Stomach smooth muscle (tissue), 2 donors: ENCODE measurements around the gene PTCD2.
A peak's percentile ranks its signal among the peaks of the same experiment; 100 is the strongest.

Source experiments
- H3K27ac ChIP-seq: one replicate; pipeline ENCODE4 v1.7.0; 2013; ENCODE audit warnings: mild to moderate bottlenecking, low read length, inconsistent platforms
- H3K27me3 ChIP-seq, 2 donors: one replicate each; pipeline ENCODE4 v1.7.0; 2013; ENCODE audit warnings: low read length in 2 of 2; ENCODE audit not compliant: insufficient read depth in 2 of 2, control insufficient read depth in 1 of 2
- H3K36me3 ChIP-seq, 2 donors: one replicate each; pipeline ENCODE4 v1.7.0; 2013; ENCODE audit warnings: low read length in 2 of 2; ENCODE audit not compliant: control insufficient read depth in 2 of 2, insufficient read depth in 2 of 2
- H3K4me1 ChIP-seq: one replicate; pipeline ENCODE4 v1.7.0; 2013; ENCODE audit warnings: low read length; ENCODE audit not compliant: control insufficient read depth, insufficient read depth
- H3K4me3 ChIP-seq, 2 donors: one replicate each; pipeline ENCODE4 v1.7.0; 2013; ENCODE audit warnings: low read length in 2 of 2
- H3K9ac ChIP-seq, 2 donors: one replicate each; pipeline ENCODE4 v1.7.0; 2013; ENCODE audit warnings: low read length in 2 of 2, mild to moderate bottlenecking in 1 of 2
- H3K9me3 ChIP-seq, 2 donors: one replicate each; pipeline ENCODE4 v1.7.0; 2013; ENCODE audit warnings: low read length in 2 of 2; ENCODE audit not compliant: control insufficient read depth in 2 of 2
- donor health status: healthy.
- donor health status: Pancreatic carcinoma.

Gene PTCD2

DNA sequence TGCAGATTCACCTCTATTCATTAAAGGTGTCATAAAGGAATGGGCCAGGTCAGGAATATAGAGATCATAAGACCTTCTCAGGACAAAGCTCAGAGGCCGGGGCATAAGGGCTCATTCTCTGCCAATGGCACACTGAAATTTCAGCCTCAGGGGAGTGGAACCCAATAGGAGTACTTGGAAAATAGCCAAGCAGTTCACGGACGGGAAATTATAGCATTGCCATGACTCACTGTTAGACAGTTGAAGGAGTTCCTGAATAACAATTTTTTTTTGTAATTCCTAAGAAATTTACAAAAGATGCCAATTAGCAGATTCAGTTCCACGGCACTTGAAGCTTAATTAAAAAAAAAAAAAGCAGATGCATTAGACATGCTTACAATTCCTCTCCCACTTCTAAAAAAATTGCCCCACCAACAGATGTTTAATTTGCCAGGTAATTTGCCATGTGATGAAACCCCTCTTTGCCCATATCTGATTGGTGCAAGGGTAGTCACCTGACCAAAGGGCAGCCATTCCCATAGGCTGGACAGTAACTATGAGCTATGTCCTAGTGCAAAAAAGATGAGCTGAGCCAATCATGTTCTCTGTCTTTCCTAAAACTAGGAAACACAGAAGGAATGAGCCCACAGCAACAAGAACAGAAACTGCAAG, 58.6 kb downstream of the PTCD2 start:
- no peak overlapping the region for H3K27ac ChIP-seq
- no peak overlapping the region for H3K4me3 ChIP-seq
- no peaks in the 10 kb centered on the region for H3K36me3 ChIP-seq
- H3K9ac ChIP-seq: no peak overlapping the region
- H3K9me3 ChIP-seq: no peaks in the 10 kb centered on the region
- no peaks in the 10 kb centered on the region for H3K27me3 ChIP-seq
- no peaks in the 10 kb centered on the region for H3K4me1 ChIP-seq

DNA sequence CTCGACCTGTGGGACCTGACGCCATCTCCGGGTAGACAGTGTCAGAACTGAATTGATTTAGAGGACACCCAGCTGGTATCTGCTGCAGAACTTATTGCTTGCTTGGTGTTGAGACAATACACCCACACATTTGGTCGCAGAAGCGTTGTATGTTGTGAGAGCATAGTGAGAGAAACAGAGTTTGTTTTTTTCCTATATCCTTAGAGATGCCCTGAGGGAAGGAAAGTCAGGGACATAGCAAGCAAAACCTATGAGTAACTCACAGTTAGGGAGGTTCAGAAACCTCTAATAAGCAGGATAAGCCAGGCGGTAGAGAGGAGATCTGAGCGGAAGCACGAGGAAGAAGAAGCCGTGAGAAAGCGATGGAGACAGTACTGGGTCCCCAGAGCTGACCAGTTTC, 59.8 kb downstream of the PTCD2 start:
- H3K36me3 ChIP-seq: no peaks in the 10 kb centered on the region
- H3K9ac ChIP-seq: no peak overlapping the region
- no peaks in the 10 kb centered on the region for H3K27me3 ChIP-seq
- no peak overlapping the region for H3K27ac ChIP-seq
- H3K4me3 ChIP-seq: no peak overlapping the region
- no peaks in the 10 kb centered on the region for H3K4me1 ChIP-seq
- no peaks in the 10 kb centered on the region for H3K9me3 ChIP-seq

DNA sequence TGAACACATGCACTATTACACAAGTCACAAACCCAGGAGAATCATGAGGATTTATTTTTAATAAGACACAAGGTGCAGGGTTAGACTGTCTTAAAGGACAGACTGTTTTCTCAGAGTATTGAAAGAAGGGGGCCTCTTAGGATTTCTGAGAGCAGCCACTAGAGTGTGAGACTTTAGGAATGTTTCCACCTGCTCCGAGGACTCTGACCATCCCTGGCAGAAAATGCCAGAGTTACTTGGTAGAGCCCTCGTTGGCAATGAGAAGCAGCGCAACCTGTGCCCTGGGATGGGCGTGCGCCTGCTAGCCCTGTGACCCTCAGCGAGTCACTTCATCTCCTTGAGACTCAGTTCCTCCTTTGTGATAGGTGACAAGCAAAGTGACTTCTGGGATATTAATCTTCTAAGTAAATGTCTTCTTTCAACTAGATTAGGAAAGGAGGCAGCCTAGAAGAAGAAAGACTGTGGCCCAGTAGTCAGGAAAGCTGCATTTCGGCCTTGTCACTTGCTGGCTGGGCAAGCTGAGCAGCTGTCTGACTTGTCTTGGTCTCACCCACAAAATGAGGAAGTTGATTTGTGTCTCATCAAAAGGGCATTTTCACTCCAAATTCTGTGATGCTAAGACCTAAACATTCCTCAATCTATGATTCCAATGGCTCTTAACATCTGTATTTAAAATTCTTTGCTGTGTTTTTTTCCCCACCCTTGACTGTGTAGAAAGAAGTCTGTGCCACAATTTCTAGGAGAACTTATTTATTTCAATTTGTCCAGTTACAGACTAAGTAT, 60.5 kb downstream of the PTCD2 start:
- Histone ChIP-seq H3K4me1 (no peaks in the 10 kb centered on the region), H3K4me3 (no peak overlapping the region), H3K36me3 (no peaks in the 10 kb centered on the region), H3K9me3 (no peaks in the 10 kb centered on the region), H3K9ac (no peak overlapping the region), H3K27me3 (no peaks in the 10 kb centered on the region), H3K27ac (no peak overlapping the region)

DNA sequence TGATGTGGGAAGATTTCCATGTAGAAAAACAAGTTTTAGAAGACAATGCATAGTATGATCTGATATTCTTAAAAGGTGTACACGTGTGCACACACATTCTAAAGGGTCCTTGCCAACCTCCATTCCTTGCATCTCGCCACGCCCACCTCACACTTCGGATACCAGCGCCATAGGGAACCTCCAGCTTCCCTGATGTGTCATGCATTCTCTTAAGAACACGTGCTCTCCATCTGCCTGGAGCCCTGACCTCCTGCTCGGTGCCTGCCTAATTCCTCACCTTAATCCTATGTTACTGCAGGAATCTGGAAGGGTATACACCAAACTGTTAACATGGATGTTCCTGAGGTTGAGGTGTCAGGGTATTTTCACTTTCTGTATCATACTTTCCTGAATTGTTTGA, 63.1 kb downstream of the PTCD2 start:
- no peak overlapping the region for H3K4me3 ChIP-seq
- no peaks in the 10 kb centered on the region for H3K9me3 ChIP-seq
- H3K4me1 ChIP-seq: peaks cover 4% of the 10 kb centered on the region
- no peak overlapping the region for H3K27ac ChIP-seq
- no peaks in the 10 kb centered on the region for H3K36me3 ChIP-seq
- no peak overlapping the region for H3K9ac ChIP-seq
- H3K27me3 ChIP-seq: no peaks in the 10 kb centered on the region

DNA sequence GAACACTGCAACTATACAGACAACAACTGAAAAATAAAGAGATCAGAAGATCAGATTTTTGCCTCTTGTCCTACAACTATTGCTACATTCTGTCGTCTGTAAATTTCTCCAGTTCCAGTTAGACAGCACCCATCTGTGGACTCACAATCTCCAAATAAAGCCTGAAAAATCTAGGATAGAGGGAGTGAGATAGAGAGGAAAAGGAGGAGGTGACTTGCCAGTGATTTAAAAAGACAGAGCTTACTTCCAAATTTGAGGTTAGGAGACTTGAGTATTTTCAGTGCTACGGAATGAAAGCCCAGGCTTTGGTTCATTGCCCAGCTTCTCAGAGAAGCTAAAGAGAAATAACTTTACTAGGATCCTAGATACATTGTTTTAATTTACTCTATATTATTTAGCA, 63.6 kb downstream of the PTCD2 start:
- H3K4me1 ChIP-seq: peaks cover 4% of the 10 kb centered on the region
- H3K9ac ChIP-seq: no peak overlapping the region
- peak overlapping the region in 1 of 2 donors; percentile 35 for H3K4me3 ChIP-seq
- H3K27ac ChIP-seq: no peak overlapping the region
- H3K9me3 ChIP-seq: no peaks in the 10 kb centered on the region
- H3K27me3 ChIP-seq: no peaks in the 10 kb centered on the region
- H3K36me3 ChIP-seq: no peaks in the 10 kb centered on the region

DNA sequence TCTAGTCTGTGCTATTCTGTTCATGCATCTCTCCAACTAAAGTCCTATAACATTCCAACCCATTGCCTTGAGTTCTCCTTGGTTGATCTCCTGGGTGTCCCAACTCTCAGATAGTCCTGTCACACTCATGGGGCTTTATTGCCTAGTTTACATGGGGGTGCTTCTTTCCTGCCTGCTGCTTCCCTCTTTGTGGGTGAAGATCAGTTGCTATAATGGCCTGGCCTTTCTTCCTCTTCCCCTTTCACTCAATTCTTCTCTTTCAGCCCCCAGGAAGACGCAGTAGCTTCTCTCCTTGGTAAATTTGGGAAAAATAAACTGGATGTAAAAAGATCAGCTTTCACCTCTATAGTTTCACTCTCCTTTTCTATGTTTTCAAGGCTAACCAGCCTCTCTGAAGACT, 66.5 kb downstream of the PTCD2 start:
- H3K27me3 ChIP-seq: no peaks in the 10 kb centered on the region
- no peak overlapping the region for H3K27ac ChIP-seq
- H3K9me3 ChIP-seq: no peaks in the 10 kb centered on the region
- no peaks in the 10 kb centered on the region for H3K36me3 ChIP-seq
- peaks cover 7% of the 10 kb centered on the region for H3K4me1 ChIP-seq
- H3K4me3 ChIP-seq: no peak overlapping the region
- H3K9ac ChIP-seq: no peak overlapping the region

DNA sequence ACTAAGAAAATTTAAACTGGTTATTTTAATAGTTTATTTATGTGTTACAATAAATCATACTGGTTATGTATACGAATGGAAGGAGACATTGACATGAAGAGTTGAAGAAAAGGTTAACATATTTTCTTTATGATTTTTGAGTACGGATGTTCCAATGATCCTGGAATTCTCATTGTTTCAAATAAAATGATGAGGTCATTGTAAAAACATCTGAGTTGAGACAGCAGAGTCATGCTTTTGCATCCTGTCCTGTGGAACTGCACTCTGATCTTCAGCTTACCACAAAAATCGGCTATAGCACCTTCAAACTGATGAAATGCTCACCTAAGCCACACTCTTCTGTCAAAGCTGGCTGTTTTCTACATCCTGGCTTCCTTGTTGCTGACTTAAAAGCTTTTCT, 67.8 kb downstream of the PTCD2 start:
- H3K27me3 ChIP-seq: no peaks in the 10 kb centered on the region
- no peaks in the 10 kb centered on the region for H3K36me3 ChIP-seq
- peaks cover 15% of the 10 kb centered on the region for H3K4me1 ChIP-seq
- H3K9me3 ChIP-seq: no peaks in the 10 kb centered on the region
- H3K27ac ChIP-seq: no peak overlapping the region
- H3K9ac ChIP-seq: no peak overlapping the region
- H3K4me3 ChIP-seq: no peak overlapping the region

DNA sequence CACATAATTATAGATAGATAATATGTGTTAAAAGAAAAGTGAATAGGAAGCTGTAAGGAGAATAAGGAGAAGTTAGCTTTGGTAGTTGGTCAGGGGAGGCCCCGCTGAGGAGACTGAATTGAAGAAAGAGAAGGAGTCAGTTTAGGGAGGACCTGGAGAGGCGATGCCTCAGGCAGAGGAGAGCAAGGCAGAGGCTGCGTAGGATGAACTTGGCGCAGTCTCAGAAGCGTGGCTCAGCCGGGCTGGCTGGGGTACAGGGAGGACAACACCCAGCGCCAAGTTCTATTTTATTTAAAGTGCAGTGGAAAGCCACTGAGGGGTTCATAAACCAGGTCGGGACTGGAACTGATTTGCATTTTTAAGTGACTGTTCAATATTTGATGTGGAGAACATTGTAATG, 68.5 kb downstream of the PTCD2 start:
- Histone ChIP-seq H3K36me3 (no peaks in the 10 kb centered on the region), H3K27me3 (no peaks in the 10 kb centered on the region), H3K4me1 (peaks cover 15% of the 10 kb centered on the region), H3K27ac (no peak overlapping the region), H3K9me3 (no peaks in the 10 kb centered on the region), H3K4me3 (no peak overlapping the region), H3K9ac (no peak overlapping the region)

DNA sequence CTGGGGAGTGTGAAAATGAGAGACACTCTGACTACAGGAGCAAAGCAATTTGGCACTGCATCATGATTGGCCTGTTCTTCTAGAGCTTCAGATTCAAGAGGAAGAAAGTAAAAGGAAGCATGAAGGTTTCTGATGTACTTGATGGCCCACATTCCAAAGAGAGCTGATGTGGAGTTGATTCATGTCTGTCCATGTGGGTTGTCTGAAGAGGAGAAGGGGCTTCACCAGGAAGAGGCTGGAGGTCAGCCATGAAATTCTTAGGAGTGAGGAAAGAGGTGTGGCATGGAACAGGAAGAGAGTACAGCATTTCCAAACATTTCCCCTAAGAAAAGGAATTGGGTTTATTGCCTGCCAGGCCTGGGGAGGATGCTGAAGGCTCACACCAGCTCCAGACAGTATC, 70.7 kb downstream of the PTCD2 start:
- Histone ChIP-seq H3K4me1 (peaks cover 15% of the 10 kb centered on the region), H3K36me3 (no peaks in the 10 kb centered on the region), H3K27me3 (no peaks in the 10 kb centered on the region), H3K9me3 (no peaks in the 10 kb centered on the region), H3K27ac (no peak overlapping the region), H3K9ac (no peak overlapping the region), H3K4me3 (no peak overlapping the region)

DNA sequence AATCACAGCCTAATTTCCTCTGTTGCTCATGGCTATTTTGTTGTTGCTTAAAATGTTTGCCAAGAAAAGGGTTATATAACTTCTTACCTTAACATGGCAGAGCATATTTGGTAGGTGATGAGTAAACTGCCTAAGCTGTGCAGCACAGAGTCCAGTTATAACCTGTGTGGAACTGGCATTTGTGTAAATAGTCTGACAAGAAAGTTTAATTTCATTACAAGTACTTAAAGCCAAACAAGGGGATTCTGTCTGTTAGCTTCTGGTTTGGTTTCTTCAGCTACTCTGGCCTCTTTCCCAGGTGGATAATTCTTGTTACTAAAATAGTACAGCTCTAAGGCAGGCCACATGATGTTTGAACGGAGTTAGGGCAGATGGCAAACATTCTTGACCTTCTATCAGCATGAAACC, 72.2 kb downstream of the PTCD2 start:
- Histone ChIP-seq H3K4me3 (peak overlapping the region in 1 of 2 donors; percentile 10), H3K27me3 (no peaks in the 10 kb centered on the region), H3K27ac (peak overlapping the region; percentile 37), H3K36me3 (no peaks in the 10 kb centered on the region), H3K9ac (no peak overlapping the region), H3K4me1 (peaks cover 15% of the 10 kb centered on the region), H3K9me3 (no peaks in the 10 kb centered on the region)

DNA sequence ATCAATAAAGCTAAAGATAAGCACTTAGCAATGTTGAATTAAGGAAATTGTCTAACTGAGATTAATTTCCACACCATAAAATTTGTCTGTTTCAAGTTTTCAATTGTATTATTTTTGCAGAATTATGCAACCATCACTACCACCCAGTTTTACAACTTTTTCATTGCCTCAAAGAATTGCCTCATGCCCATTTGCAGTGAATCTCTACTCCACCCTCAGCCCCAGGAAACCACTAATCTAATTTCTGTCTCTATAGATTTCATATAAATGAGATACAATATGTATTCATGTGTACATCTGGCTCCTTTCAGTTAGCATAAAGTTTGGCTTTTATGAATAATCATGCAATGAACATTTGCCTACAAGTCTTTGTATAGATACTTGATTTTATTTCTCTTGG, 72.9 kb downstream of the PTCD2 start:
- H3K9me3 ChIP-seq: no peaks in the 10 kb centered on the region
- H3K4me1 ChIP-seq: peaks cover 12% of the 10 kb centered on the region
- H3K4me3 ChIP-seq: no peak overlapping the region
- H3K36me3 ChIP-seq: no peaks in the 10 kb centered on the region
- no peak overlapping the region for H3K27ac ChIP-seq
- no peaks in the 10 kb centered on the region for H3K27me3 ChIP-seq
- no peak overlapping the region for H3K9ac ChIP-seq
